Measurements from ENCODE around the gene ZFP90.

The ZFP90 gene

GRCh38 chr16:68512183-68512582 is 26.9 kb upstream of the ZFP90 start:
- TF ChIP-seq CTCF (IDR thresholded peaks at IDR 0.05; ENCODE audit: insufficient read depth, low read length, poor library complexity, severe bottlenecking) (no peak), EZH2phosphoT487 (conservative IDR thresholded peaks at IDR 0.05; ENCODE audit: low read length) (no peak)
- Histone ChIP-seq H3K9me3 (ENCODE audit: insufficient read depth, low read length) (no peaks in the 10 kb centered on the region), H3K79me2 (ENCODE audit: insufficient read depth, low read length) (no peaks in the 10 kb centered on the region), H3K4me2 (ENCODE audit: low read depth, low read length, poor library complexity, severe bottlenecking) (no peak overlapping the region), H2AFZ (ENCODE audit: low read depth, low read length, severe bottlenecking) (no peak overlapping the region), H3F3A (ENCODE audit: insufficient read depth) (no peaks in the 10 kb centered on the region), H3K36me3 (ENCODE audit: low read length) (no peaks in the 10 kb centered on the region), H3K4me3 (ENCODE audit: insufficient read depth, low read length, poor library complexity, severe bottlenecking) (no peak overlapping the region), H4K20me1 (ENCODE audit: low read depth, low read length) (no peaks in the 10 kb centered on the region), H3K9ac (ENCODE audit: low read length) (no peak overlapping the region), H3K9me2 (replicated peaks; ENCODE audit: insufficient read depth, low read length) (no peaks in the 10 kb centered on the region), H3K27me3 (ENCODE audit: low read length) (no peaks in the 10 kb centered on the region), H3K27ac (ENCODE audit: low read depth, low read length) (no peak overlapping the region)

- no peak for TF ChIP-seq EZH2phosphoT487 (conservative IDR thresholded peaks at IDR 0.05; ENCODE audit: low read length)
- TF ChIP-seq CTCF (IDR thresholded peaks at IDR 0.05; ENCODE audit: insufficient read depth, low read length, poor library complexity, severe bottlenecking) = no peak
- Histone ChIP-seq H3K27ac (ENCODE audit: low read depth, low read length) (no peak overlapping the region), H3K4me3 (ENCODE audit: insufficient read depth, low read length, poor library complexity, severe bottlenecking) (no peak overlapping the region), H2AFZ (ENCODE audit: low read depth, low read length, severe bottlenecking) (no peak overlapping the region), H3K36me3 (ENCODE audit: low read length) (no peaks in the 10 kb centered on the region), H3F3A (ENCODE audit: insufficient read depth) (no peaks in the 10 kb centered on the region), H3K27me3 (ENCODE audit: low read length) (no peaks in the 10 kb centered on the region), H3K79me2 (ENCODE audit: insufficient read depth, low read length) (no peaks in the 10 kb centered on the region), H3K9ac (ENCODE audit: low read length) (no peak overlapping the region), H3K4me2 (ENCODE audit: low read depth, low read length, poor library complexity, severe bottlenecking) (no peak overlapping the region), H3K9me2 (replicated peaks; ENCODE audit: insufficient read depth, low read length) (no peaks in the 10 kb centered on the region), H4K20me1 (ENCODE audit: low read depth, low read length) (no peaks in the 10 kb centered on the region), H3K9me3 (ENCODE audit: insufficient read depth, low read length) (no peaks in the 10 kb centered on the region)
Measured at GRCh38 chr16:68512742-68513141, 26.3 kb upstream of the ZFP90 start.

- no peaks in the 10 kb centered on the region for H3K27me3 ChIP-seq (ENCODE audit: low read length)
- TF ChIP-seq EZH2phosphoT487 (conservative IDR thresholded peaks at IDR 0.05; ENCODE audit: low read length) (no peak), CTCF (IDR thresholded peaks at IDR 0.05; ENCODE audit: insufficient read depth, low read length, poor library complexity, severe bottlenecking) (no peak)
- no peaks in the 10 kb centered on the region for H3K79me2 ChIP-seq (ENCODE audit: insufficient read depth, low read length)
- no peaks in the 10 kb centered on the region for H3K36me3 ChIP-seq (ENCODE audit: low read length)
- H3K4me3 ChIP-seq (ENCODE audit: insufficient read depth, low read length, poor library complexity, severe bottlenecking) = no peak overlapping the region
- H3K9me3 ChIP-seq (ENCODE audit: insufficient read depth, low read length) = no peaks in the 10 kb centered on the region
- H3K4me2 ChIP-seq (ENCODE audit: low read depth, low read length, poor library complexity, severe bottlenecking) = no peak overlapping the region
- no peaks in the 10 kb centered on the region for H3F3A ChIP-seq (ENCODE audit: insufficient read depth)
- H3K9me2 ChIP-seq (replicated peaks; ENCODE audit: insufficient read depth, low read length) = no peaks in the 10 kb centered on the region
- H2AFZ ChIP-seq (ENCODE audit: low read depth, low read length, severe bottlenecking) = no peak overlapping the region
- H3K9ac ChIP-seq (ENCODE audit: low read length) = no peak overlapping the region
- no peaks in the 10 kb centered on the region for H4K20me1 ChIP-seq (ENCODE audit: low read depth, low read length)
- H3K27ac ChIP-seq (ENCODE audit: low read depth, low read length) = no peak overlapping the region
Measured at GRCh38 chr16:68514511-68514910, 24.6 kb upstream of the ZFP90 start.
